ENCODE results near the gene OXTR.

The OXTR gene

GRCh38 chr3:8769088-8769822, at the start of gene OXTR:
OXTR (minus strand) TSS chr3:8769613; CDS start chr3:8768187, 1,426 bp downstream.
- FAIRE-seq = no peak

DNA sequence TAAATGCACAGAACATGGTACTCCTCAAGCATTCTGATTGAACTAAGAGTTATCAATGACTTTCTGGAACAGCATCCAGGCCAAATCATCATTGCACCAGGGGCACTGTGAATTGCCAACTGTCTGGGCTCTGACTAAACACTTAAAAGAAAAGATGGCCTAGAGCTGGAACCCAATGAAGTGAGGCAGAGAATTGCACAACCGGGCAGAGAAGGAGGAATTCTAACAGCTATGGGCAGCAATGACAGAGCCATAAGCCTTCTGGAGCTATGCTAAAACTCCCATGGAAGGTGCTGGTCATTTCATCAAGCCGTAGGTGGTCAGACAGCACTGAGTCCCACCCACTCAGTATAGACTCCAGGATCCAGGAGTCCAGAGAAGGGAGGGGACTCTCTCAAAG, 48.1 kb upstream of the OXTR start:
- FAIRE-seq = no peak

- FAIRE-seq = no peak
Measured at GRCh38 chr3:8816106-8816505, 46.7 kb upstream of the OXTR start.

- no peak for FAIRE-seq
Measured at GRCh38 chr3:8813411-8813810, 44.0 kb upstream of the OXTR start.

GRCh38 chr3:8810561-8810960, 41.1 kb upstream of the OXTR start:
- FAIRE-seq = no peak

- no peak for FAIRE-seq
Measured at GRCh38 chr3:8805774-8806173, 36.4 kb upstream of the OXTR start.

- no peak for FAIRE-seq
Measured at GRCh38 chr3:8802256-8802655, 32.8 kb upstream of the OXTR start.

DNA sequence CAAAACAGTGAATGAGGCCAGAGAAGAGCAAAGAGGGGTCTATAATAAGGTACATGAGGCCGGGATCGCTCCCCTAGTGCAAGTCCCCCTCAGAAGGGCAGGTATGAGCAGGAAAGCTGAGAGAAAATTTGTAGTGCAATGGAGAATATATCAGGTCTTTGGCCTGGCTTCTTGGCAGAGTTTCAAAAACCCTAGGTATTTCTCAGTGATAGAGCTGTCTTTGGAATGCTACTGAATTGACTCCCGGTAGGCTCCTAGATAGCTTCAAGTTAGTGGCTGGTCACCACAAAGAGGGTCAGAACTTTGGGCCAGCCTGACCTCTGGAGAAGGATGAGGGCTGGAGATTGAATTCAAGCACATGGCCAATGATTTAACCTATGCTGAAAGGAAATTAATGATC, 30.6 kb upstream of the OXTR start:
- FAIRE-seq = no peak

DNA sequence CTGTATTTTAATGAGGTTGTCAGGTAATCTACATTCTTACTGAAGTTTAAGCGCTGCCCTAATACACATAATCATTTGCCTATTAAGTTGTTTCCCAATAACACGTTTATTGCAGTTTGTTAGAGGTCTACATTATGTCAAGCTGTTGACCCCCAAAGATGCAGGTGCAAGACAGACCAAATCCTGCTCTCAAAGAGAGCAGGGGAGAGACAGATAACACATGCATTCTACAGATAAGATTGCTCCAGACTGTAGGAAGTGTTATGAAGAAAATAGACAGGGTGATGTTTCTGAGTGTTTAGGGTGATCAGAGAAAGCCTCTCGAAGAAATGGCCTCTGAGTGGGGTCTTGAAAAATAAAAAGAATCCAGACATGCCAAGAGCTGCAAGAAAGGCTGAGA, 24.8 kb upstream of the OXTR start:
- no peak for FAIRE-seq

- no peak for FAIRE-seq
Measured at GRCh38 chr3:8793242-8793641, 23.8 kb upstream of the OXTR start.

DNA sequence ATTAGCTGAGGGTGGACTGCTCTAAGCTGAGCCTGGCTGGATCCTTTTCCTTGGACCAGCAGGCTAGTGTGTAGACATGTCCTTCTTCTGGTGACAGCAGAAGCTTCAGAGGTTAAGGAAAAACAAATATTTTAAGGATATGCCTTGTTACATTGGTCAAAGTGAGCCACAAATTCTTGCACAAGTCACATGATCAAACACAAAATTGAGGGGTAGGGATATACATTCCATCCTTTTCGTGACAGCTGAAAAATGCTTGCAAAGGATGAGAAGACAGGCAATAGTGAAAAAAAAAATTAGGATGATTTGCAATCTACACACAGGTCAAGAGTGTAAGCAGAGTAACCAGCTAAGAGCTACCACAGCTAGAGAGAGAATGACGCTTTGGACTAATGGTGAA, 21.1 kb upstream of the OXTR start:
- no peak for FAIRE-seq

GRCh38 chr3:8784676-8785435, 15.4 kb upstream of the OXTR start:
- no peak for FAIRE-seq

DNA sequence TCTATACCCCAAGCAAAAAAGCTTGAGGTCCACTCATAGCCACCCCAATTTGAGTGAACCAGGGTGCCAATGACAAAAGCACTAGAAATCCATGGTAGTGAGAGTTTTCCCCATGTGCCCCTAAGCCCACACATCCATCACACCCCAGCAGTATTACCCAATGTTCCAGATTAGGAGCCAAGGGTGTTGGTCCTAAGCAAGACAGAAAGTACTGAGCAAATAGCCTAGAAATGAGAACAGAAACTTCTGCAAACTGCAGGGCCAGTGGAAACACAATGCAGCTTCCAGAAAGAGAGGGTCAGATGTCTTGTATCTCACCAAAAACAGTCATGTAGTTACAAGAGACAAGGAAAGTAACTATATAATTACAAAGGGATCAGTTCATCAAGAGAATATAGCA, 10.9 kb upstream of the OXTR start:
- FAIRE-seq = no peak

DNA sequence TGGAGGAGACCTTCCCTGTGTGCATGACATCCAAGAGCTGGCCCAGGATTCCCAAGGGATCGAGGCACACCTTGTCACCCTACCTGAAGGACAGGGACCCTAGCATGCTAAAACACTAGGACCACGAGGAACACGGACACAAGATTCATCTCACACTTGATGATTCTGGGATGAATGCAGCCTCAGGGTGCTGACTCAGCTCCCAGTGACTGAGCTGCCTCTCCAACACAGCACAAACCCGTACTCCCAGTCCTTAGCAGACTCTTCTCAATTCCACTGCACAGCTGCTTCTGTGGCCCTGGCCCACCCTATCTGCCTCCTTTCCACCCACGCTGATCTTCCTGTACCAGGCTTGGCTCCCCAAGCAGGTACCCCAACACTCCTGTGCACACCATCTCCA, 9.1 kb upstream of the OXTR start:
- no peak for FAIRE-seq

DNA sequence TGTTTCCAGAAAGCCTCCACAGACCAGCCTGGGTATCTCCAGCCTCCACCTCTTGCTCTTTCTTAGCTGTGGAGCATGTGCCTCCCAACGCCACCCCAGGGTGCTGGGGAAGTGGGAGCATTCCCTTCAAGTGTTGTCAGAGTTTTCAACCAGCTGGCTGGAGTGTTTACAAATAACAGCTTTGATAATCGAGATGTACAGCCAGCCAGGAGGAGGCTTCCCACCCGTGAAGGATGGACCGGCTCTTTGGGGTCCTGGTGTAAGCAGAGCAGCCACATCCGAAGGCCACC, 8.5 kb upstream of the OXTR start:
- no peak for FAIRE-seq

GRCh38 chr3:8777201-8777977, 8.0 kb upstream of the OXTR start:
- FAIRE-seq = no peak

DNA sequence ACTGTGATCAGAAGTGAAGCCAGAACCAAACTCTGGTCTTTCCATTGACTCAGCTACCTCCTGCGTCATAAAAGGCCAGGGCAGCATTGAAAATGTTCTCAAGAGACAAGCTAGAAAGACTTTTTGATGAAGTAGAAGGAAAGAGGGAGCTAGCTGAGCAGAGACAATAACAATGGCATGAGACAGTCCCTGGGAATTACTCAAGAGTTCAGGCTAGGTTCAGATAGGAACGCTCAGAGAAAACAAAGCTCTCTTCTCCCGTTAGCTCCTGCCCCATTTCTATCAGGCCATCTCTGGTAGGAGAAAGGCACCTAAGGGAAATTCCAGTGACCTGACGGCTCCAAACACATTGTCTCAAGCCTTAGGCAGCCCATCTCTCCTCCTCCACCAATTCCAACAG, 7.0 kb upstream of the OXTR start:
- no peak for FAIRE-seq

GRCh38 chr3:8775602-8776001, 6.2 kb upstream of the OXTR start:
- no peak for FAIRE-seq

DNA sequence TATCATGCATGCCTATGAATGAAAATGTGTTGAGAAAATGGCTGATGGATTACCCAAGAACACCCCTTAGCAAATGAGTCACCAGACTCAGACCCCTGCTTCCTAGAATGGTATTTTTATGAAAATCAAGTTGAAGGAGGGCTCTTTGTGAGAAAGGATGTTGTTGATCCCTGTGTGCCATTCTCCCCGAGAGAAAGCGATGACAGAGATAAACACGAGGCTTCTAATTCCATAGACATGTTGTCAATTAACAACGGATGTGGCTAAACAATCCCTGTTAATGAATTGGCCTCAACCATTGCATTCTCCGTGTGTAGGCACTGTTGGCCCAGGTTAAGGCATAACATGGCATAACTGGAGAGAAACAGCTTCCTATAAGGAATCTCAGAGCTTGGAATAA, 5.8 kb upstream of the OXTR start:
- no peak for FAIRE-seq

DNA sequence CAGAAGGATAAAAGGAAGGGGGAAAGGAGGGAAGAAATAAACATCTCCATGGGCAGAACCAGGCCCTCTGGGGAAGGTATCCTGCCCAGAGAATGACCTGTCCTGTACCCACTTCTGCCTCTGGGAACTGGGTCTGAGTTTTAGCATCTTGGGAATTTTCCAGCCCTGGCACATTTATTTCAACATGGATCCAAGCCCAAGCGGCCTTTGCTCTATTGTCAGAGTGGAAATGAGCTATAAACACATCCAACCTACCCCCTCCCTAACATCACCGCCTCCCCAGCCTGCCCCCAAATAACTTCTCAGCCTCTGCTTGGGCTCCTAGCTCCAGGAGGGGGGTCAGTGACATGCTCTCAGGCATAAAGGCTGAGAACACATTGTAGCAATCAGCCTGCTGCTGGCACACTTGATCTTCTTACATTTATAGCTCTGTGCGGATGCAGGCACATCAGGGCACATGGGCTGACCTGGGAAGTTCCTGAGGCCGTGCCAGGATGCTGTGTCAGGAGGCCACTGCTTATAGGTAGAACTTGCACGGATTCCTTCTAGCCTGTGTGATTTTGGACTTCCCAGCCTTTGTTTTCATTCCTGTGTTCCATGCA, 4.6 kb upstream of the OXTR start:
- no peak for FAIRE-seq

DNA sequence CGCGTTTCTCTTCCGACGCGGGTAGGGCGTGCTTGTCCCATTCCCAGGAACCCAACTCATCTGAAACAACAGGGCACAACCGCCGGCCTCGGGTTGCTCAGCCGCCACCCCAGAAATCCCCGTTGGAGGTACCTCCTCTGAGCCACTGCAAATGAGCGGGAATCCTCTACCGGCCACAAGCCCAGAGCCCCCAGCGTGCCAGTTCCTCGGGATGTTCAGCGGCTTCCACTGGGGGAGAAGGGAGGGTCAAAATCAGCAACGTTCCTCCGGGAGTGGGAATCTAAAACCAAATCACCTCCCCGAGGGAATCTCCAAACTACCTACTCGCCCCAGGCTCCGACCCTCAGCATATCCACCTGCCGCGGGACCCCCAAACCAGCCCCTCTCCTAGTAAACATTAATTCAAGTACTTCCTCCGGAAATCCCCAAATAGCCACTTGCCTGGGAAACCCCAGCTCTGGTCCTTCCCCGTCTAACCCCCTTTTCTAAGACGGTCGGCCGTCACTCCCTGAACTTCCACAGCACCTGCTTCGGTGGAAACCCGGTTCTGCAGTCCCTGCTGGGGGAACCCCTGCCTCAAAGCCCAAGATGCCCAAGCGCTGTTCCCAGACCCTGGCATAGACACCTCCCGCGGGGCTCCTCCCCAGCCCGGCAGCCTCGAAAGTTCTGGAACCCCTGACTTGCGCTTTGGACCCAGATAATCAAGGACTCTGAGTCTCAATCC, 887 bp downstream of the OXTR start:
- no peak for FAIRE-seq

DNA sequence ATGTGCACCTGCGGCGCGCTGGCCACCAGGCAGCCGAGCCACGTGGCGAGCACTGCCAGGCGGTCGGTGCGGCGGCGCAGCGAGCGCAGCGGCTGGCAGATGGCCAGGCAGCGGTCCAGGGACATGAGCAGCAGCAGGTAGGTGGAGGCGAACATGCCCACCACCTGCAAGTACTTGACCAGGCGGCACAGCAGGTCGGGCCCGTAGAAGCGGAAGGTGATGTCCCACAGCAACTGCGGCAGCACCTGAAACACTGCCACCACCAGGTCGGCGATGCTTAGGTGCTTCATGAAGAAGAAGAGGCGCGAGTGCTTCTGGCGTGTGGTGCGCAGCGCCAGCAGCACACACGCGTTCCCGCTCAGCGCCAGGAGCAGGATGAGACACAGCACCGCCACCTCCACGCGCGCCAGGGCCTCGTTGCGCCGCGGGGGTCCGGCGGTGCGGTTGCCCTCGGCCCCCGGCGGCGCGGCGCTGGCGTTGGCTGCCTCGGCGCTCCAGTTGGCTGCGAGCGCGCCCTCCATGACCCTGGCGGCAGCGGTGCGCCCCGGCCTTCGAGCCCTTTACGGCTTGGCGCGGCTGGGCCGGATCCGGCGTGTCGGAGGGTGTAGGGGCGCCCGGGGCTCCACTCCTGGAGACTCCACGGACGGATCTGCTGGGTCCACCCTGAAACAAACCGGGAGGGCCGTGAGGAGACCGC, 1.6 kb downstream of the OXTR start:
- no peak for FAIRE-seq
